Parathyroid adenoma (tissue), 2 donors: ENCODE results near the gene EPB41L4B.

Source experiments
- H2AFZ ChIP-seq: fragments of 300-600 bp; sonication (generic); one replicate; pipeline ENCODE4 v1.7.0; 2017; ENCODE audit warnings: antibody characterized with exemption, mild to moderate bottlenecking
- H3K27ac ChIP-seq: fragments of 300-600 bp; sonication (generic); one replicate; pipeline ENCODE4 v1.7.0; 2017
- H3K27me3 ChIP-seq: fragments of 300-600 bp; sonication (generic); one replicate; pipeline ENCODE4 v1.7.0; 2017; ENCODE audit warnings: low read length; ENCODE audit not compliant: control insufficient read depth, insufficient read depth
- H3K36me3 ChIP-seq: fragments of 300-600 bp; sonication (generic); one replicate; pipeline ENCODE4 v1.7.0; 2017; ENCODE audit warnings: low read length; ENCODE audit not compliant: control insufficient read depth, insufficient read depth
- H3K4me1 ChIP-seq: fragments of 300-600 bp; sonication (generic); one replicate; pipeline ENCODE4 v1.7.0; 2017; ENCODE audit warnings: control low read depth
- H3K4me2 ChIP-seq: fragments of 300-600 bp; sonication (generic); one replicate; pipeline ENCODE4 v1.7.0; 2017; ENCODE audit warnings: low read length
- H3K4me3 ChIP-seq: fragments of 300-600 bp; sonication (generic); one replicate; pipeline ENCODE4 v1.7.0; 2017; ENCODE audit warnings: low read depth, low read length
- H3K79me2 ChIP-seq: fragments of 300-600 bp; sonication (generic); one replicate; pipeline ENCODE4 v1.7.0; 2017; ENCODE audit warnings: control low read depth
- H3K9ac ChIP-seq: fragments of 300-600 bp; sonication (generic); one replicate; pipeline ENCODE4 v1.7.0; 2017; ENCODE audit warnings: mild to moderate bottlenecking
- H3K9me3 ChIP-seq: fragments of 300-600 bp; sonication (generic); one replicate; pipeline ENCODE4 v1.7.0; 2017; ENCODE audit warnings: low read length; ENCODE audit not compliant: control insufficient read depth
- TF ChIP-seq, protein P1 (sequence below): fragments of 300-600 bp; sonication (generic); IDR thresholded peaks from one replicate; pipeline ENCODE4 v1.7.0; 2017; ENCODE audit warnings: antibody characterized with exemption, mild to moderate bottlenecking
- donor health status: primary hyperparathyroidism.

The EPB41L4B gene

GRCh38 chr9:109124121-109124520 lies 196.7 kb downstream of the EPB41L4B start:
- Histone ChIP-seq H2AFZ (no peak overlapping the region), H3K4me3 (no peak overlapping the region), H3K27me3 (no peaks in the 10 kb centered on the region), H3K4me1 (no peaks in the 10 kb centered on the region), H3K27ac (no peak overlapping the region), H3K79me2 (peaks cover under 1% of the 10 kb centered on the region), H3K9ac (no peak overlapping the region), H3K9me3 (no peaks in the 10 kb centered on the region), H3K36me3 (no peaks in the 10 kb centered on the region), H3K4me2 (no peak overlapping the region)
- TF ChIP-seq, protein P1, sequence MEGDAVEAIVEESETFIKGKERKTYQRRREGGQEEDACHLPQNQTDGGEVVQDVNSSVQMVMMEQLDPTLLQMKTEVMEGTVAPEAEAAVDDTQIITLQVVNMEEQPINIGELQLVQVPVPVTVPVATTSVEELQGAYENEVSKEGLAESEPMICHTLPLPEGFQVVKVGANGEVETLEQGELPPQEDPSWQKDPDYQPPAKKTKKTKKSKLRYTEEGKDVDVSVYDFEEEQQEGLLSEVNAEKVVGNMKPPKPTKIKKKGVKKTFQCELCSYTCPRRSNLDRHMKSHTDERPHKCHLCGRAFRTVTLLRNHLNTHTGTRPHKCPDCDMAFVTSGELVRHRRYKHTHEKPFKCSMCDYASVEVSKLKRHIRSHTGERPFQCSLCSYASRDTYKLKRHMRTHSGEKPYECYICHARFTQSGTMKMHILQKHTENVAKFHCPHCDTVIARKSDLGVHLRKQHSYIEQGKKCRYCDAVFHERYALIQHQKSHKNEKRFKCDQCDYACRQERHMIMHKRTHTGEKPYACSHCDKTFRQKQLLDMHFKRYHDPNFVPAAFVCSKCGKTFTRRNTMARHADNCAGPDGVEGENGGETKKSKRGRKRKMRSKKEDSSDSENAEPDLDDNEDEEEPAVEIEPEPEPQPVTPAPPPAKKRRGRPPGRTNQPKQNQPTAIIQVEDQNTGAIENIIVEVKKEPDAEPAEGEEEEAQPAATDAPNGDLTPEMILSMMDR, result no peak

- TF ChIP-seq, protein P1, result no peak
Measured at GRCh38 chr9:109122726-109123621, 197.9 kb downstream of the EPB41L4B start.

More at GRCh38 chr9:109122726-109123621, 197.9 kb downstream of the EPB41L4B start:
- no peak overlapping the region for H3K4me3 ChIP-seq
- no peaks in the 10 kb centered on the region for H3K36me3 ChIP-seq
- no peak overlapping the region for H3K9ac ChIP-seq
- H3K4me2 ChIP-seq, result no peak overlapping the region
- no peak overlapping the region for H3K27ac ChIP-seq
- H3K27me3 ChIP-seq, result no peaks in the 10 kb centered on the region
- H3K4me1 ChIP-seq, result no peaks in the 10 kb centered on the region
- no peaks in the 10 kb centered on the region for H3K9me3 ChIP-seq
- H3K79me2 ChIP-seq, result peaks cover 8% of the 10 kb centered on the region
- no peak overlapping the region for H2AFZ ChIP-seq
